Measurements from ENCODE around the gene CC2D2B. TPM values are rescaled to one million over a fixed set of nuclear protein-coding genes. Genes with fewer than 3 reads are reported as not detected.
"Not testable (repeated sequence)": the region's sequence is repeated elsewhere in the genome, so short reads cannot be mapped to it uniquely, and the experiment has no call there.

Gene CC2D2B
- total and polyA plus RNA-seq, 4 donors: 0.29 to 5.0 (median 0.72) TPM

DNA sequence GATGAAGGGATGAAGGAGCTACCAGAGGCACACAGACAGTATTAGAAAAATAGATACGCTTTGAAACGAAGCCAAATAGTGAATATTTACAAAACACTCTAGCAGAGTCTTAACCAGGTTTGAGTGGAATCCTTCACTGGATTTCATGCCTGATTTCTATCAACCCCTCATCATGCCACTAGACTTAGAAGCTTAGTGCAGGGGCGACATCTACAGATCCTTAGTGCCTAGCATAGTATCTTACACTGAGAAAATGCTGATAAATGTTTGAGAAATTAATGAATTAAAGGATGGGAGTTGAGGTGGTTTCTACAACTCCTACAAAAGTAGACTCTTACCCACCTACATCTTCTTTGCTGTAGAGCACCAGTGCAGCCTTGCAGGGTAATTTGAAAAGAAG is 80.9 kb downstream of the CC2D2B start:
- 73 to 75% methylated on average over 3 of the region's 3 CpGs for WGBS, 2 donors
- Histone ChIP-seq H3K4me3 (no peak overlapping the region), H3K36me3 (ENCODE audit: control insufficient read depth in 4 of 4, insufficient read depth in 4 of 4, low read length in 4 of 4) (no peaks in the 10 kb centered on the region), H3K27me3 (ENCODE audit: control insufficient read depth in 3 of 3, insufficient read depth in 3 of 3, low read length in 2 of 3) (no peaks in the 10 kb centered on the region), H3K27ac (ENCODE audit: low read depth in 1 of 2, low read length in 1 of 2) (no peak overlapping the region), H3K9ac (ENCODE audit: insufficient read depth in 1 of 2, low read length in 2 of 2) (no peak overlapping the region), H3K9me3 (ENCODE audit: control insufficient read depth in 4 of 4, insufficient read depth in 3 of 4, low read length in 3 of 4) (no peaks in the 10 kb centered on the region), H3K4me1 (ENCODE audit: control insufficient read depth in 5 of 5, insufficient read depth in 5 of 5, low read length in 5 of 5) (no peaks in the 10 kb centered on the region)
- DNase-seq (no peak), ATAC-seq (ENCODE audit: insufficient read depth, low FRiP score) (no peak)
- TF ChIP-seq, protein P1, sequence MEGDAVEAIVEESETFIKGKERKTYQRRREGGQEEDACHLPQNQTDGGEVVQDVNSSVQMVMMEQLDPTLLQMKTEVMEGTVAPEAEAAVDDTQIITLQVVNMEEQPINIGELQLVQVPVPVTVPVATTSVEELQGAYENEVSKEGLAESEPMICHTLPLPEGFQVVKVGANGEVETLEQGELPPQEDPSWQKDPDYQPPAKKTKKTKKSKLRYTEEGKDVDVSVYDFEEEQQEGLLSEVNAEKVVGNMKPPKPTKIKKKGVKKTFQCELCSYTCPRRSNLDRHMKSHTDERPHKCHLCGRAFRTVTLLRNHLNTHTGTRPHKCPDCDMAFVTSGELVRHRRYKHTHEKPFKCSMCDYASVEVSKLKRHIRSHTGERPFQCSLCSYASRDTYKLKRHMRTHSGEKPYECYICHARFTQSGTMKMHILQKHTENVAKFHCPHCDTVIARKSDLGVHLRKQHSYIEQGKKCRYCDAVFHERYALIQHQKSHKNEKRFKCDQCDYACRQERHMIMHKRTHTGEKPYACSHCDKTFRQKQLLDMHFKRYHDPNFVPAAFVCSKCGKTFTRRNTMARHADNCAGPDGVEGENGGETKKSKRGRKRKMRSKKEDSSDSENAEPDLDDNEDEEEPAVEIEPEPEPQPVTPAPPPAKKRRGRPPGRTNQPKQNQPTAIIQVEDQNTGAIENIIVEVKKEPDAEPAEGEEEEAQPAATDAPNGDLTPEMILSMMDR (IDR thresholded peaks at IDR 0.05; ENCODE audit: control extremely low read depth, extremely low read depth): no peak

DNA sequence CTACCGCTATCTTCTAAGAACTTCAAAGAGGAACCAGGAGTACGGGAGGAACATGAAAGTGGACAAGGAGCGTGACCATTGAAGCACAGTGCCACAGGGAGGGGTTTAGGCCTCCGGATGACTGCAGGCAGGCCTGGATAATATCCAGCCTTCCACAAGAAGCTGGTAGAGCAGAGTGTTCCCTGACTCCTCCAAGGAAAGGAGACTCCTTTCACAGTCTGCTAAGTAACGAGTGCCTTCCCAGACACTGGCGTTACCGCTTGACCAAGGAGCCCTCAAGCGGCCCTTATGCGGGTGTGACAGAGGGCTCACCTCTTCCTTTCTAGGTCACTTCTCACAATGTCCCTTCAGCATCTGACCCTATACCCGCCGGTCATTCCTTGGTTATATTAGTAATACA is 86.6 kb downstream of the CC2D2B start:
- H3K27ac ChIP-seq (ENCODE audit: low read depth in 1 of 2, low read length in 1 of 2); H3K9me3 ChIP-seq (ENCODE audit: control insufficient read depth in 4 of 4, insufficient read depth in 3 of 4, low read length in 3 of 4); DNase-seq; H3K9ac ChIP-seq (ENCODE audit: insufficient read depth in 1 of 2, low read length in 2 of 2); H3K4me1 ChIP-seq (ENCODE audit: control insufficient read depth in 5 of 5, insufficient read depth in 5 of 5, low read length in 5 of 5); H3K27me3 ChIP-seq (ENCODE audit: control insufficient read depth in 3 of 3, insufficient read depth in 3 of 3, low read length in 2 of 3); H3K4me3 ChIP-seq; ATAC-seq (ENCODE audit: insufficient read depth, low FRiP score); H3K36me3 ChIP-seq (ENCODE audit: control insufficient read depth in 4 of 4, insufficient read depth in 4 of 4, low read length in 4 of 4): not testable (repeated sequence)
- 90 to 92% methylated on average over 11 of the region's 11 CpGs for WGBS, 2 donors

DNA sequence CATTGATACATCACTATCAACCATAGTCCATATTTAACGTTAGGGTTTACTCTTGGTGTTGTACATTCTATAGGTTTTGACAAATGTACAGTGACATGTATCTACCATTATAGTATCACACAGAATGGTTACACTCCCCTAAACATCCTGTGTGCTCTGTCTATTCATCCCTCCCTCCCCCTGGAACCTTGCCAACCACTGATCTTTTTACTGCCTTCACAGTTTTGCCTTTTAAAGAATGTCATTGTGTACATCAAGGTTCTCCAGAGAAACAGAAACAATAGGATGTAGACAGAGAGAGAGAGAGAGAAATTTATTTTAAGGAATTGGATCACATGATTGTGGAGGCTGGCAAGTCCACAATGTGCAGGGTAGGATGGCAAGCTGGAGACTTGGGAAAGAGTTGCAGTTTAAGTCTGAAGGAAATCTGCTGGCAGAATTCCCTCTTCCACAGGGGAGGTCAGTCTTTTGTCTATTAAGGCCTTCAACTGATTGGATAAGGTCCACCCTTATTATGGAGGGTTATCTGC is 90.5 kb downstream of the CC2D2B start:
- Histone ChIP-seq H3K27me3 (ENCODE audit: control insufficient read depth in 3 of 3, insufficient read depth in 3 of 3, low read length in 2 of 3) (no peaks in the 10 kb centered on the region), H3K4me1 (ENCODE audit: control insufficient read depth in 5 of 5, insufficient read depth in 5 of 5, low read length in 5 of 5) (no peaks in the 10 kb centered on the region), H3K27ac (ENCODE audit: low read depth in 1 of 2, low read length in 1 of 2) (no peak overlapping the region), H3K36me3 (ENCODE audit: control insufficient read depth in 4 of 4, insufficient read depth in 4 of 4, low read length in 4 of 4) (no peaks in the 10 kb centered on the region), H3K4me3 (no peak overlapping the region), H3K9ac (ENCODE audit: insufficient read depth in 1 of 2, low read length in 2 of 2) (no peak overlapping the region), H3K9me3 (ENCODE audit: control insufficient read depth in 4 of 4, insufficient read depth in 3 of 4, low read length in 3 of 4) (no peaks in the 10 kb centered on the region)
- 63 to 73% methylated on average over 1 of the region's 1 CpG for WGBS, 2 donors
- DNase-seq (peak in 1 of 3 donors; percentile 8), ATAC-seq (ENCODE audit: insufficient read depth, low FRiP score) (no peak)
- TF ChIP-seq, protein P1 (IDR thresholded peaks at IDR 0.05; ENCODE audit: control extremely low read depth, extremely low read depth): no peak

DNA sequence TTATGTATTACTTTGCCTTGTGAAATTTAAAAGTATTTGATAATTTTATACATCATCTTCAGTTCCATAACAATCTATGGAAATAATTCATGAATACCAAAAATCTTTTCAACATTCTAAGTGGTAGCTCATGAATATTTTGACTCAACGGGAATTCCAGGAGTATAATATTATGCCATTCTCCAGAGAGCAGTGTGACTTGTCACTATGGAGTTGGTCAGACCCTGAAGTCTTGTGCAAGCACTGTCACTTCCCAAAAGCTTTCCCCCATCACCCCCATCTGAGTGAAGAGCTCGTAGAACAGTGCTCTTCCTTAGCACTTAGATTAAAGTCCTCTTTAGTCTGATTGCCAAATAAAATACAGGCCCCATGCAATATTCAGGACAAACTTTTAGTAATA is 106.2 kb downstream of the CC2D2B start:
- TF ChIP-seq, protein P1 (IDR thresholded peaks at IDR 0.05; ENCODE audit: control extremely low read depth, extremely low read depth): no peak
- H3K4me3 ChIP-seq: no peak overlapping the region
- ATAC-seq (ENCODE audit: insufficient read depth, low FRiP score): no peak
- no peaks in the 10 kb centered on the region for H3K36me3 ChIP-seq (ENCODE audit: control insufficient read depth in 4 of 4, insufficient read depth in 4 of 4, low read length in 4 of 4)
- no peaks in the 10 kb centered on the region for H3K9me3 ChIP-seq (ENCODE audit: control insufficient read depth in 4 of 4, insufficient read depth in 3 of 4, low read length in 3 of 4)
- DNase-seq: no peak
- H3K4me1 ChIP-seq (ENCODE audit: control insufficient read depth in 5 of 5, insufficient read depth in 5 of 5, low read length in 5 of 5): peaks cover 0 to 4% (median 0%) of the 10 kb centered on the region in 5 donors
- 61 to 79% methylated on average over 2 of the region's 2 CpGs for WGBS, 2 donors
- H3K9ac ChIP-seq (ENCODE audit: insufficient read depth in 1 of 2, low read length in 2 of 2): no peak overlapping the region
- H3K27ac ChIP-seq (ENCODE audit: low read depth in 1 of 2, low read length in 1 of 2): no peak overlapping the region
- no peaks in the 10 kb centered on the region for H3K27me3 ChIP-seq (ENCODE audit: control insufficient read depth in 3 of 3, insufficient read depth in 3 of 3, low read length in 2 of 3)
